ENCODE results near the gene SLC7A1. TPM values are rescaled to one million over a fixed set of nuclear protein-coding genes. Genes with fewer than 3 reads are reported as not detected.

Gene SLC7A1
- total RNA-seq, 4 donors from 2014 or later = 46.0 to 72.8 (median 50.8) TPM

- intact Hi-C loops (cut with DNase I; ENCODE audit: low total_unique reads) = no loop called here
- H3K4me3 ChIP-seq (ENCODE audit: low read depth, poor library complexity, severe bottlenecking) = no peak overlapping the region
- TF ChIP-seq CTCF (IDR thresholded peaks at IDR 0.05) = no peak
- TF ChIP-seq POLR2A (IDR thresholded peaks at IDR 0.05) = no peak
- 86 to 93% methylated on average over 8 of the region's 8 CpGs for WGBS, 2 donors
- no peak for DNase-seq (ENCODE audit: low spot score in 2 of 2)
These were observed 53.1 kb downstream of the SLC7A1 start for GRCh38 chr13:29542381-29542780.

- TF ChIP-seq CTCF (IDR thresholded peaks at IDR 0.05) (no peak), POLR2A (IDR thresholded peaks at IDR 0.05) (no peak)
- H3K4me3 ChIP-seq (ENCODE audit: low read depth, poor library complexity, severe bottlenecking) = no peak overlapping the region
- intact Hi-C loops (cut with DNase I; ENCODE audit: low total_unique reads) = no loop called here
- DNase-seq (ENCODE audit: low spot score in 2 of 2) = no peak
- whole genome bisulfite sequencing, 2 donors = 89 to 90% methylated on average over 4 of the region's 4 CpGs
These were observed 54.1 kb downstream of the SLC7A1 start for GRCh38 chr13:29541400-29541799.

- WGBS, 2 donors = 83 to 87% methylated on average over 5 of the region's 5 CpGs
- intact Hi-C loops (cut with DNase I; ENCODE audit: low total_unique reads) = no loop called here
- DNase-seq (ENCODE audit: low spot score in 2 of 2) = peak in 1 of 2 donors; percentile 59
- no peak overlapping the region for H3K4me3 ChIP-seq (ENCODE audit: low read depth, poor library complexity, severe bottlenecking)
- TF ChIP-seq CTCF (IDR thresholded peaks at IDR 0.05) = no peak
- no peak for TF ChIP-seq POLR2A (IDR thresholded peaks at IDR 0.05)
These were observed 54.7 kb downstream of the SLC7A1 start for GRCh38 chr13:29540799-29541198.

GRCh38 chr13:29540334-29540733, 55.2 kb downstream of the SLC7A1 start:
- WGBS, 2 donors = 54 to 69% methylated on average over 5 of the region's 5 CpGs
- no peak for DNase-seq (ENCODE audit: low spot score in 2 of 2)
- H3K4me3 ChIP-seq (ENCODE audit: low read depth, poor library complexity, severe bottlenecking) = no peak overlapping the region
- intact Hi-C loops (cut with DNase I; ENCODE audit: low total_unique reads) = no loop called here
- TF ChIP-seq CTCF (IDR thresholded peaks at IDR 0.05) (no peak), POLR2A (IDR thresholded peaks at IDR 0.05) (no peak)

GRCh38 chr13:29539856-29540255, 55.6 kb downstream of the SLC7A1 start:
- TF ChIP-seq POLR2A (IDR thresholded peaks at IDR 0.05) (no peak), CTCF (IDR thresholded peaks at IDR 0.05) (no peak)
- 51 to 60% methylated on average over 2 of the region's 2 CpGs for WGBS, 2 donors
- DNase-seq (ENCODE audit: low spot score in 2 of 2) = peak in 1 of 2 donors; percentile 26
- no peak overlapping the region for H3K4me3 ChIP-seq (ENCODE audit: low read depth, poor library complexity, severe bottlenecking)
- intact Hi-C loops (cut with DNase I; ENCODE audit: low total_unique reads) = no loop called here

GRCh38 chr13:29538652-29539040, 56.8 kb downstream of the SLC7A1 start:
- TF ChIP-seq POLR2A (IDR thresholded peaks at IDR 0.05) (no peak), CTCF (IDR thresholded peaks at IDR 0.05) (no peak)
- H3K4me3 ChIP-seq (ENCODE audit: low read depth, poor library complexity, severe bottlenecking) = no peak overlapping the region
- whole genome bisulfite sequencing, 2 donors = 34 to 49% methylated on average over 6 of the region's 6 CpGs
- intact Hi-C loops (cut with DNase I; ENCODE audit: low total_unique reads) = no loop called here
- DNase-seq (ENCODE audit: low spot score in 2 of 2) = no peak
